GM13977 (cell line): Measurements from ENCODE around the gene ADCY2.

Source experiments
- DNase-seq: peaks from one replicate; pipeline ENCODE4 v3.0.0; 2012; ENCODE audit warnings: low spot score
- CTCF ChIP-seq: IDR thresholded peaks from 2 replicates; pipeline ENCODE4 v1.5.1; 2012; ENCODE audit warnings: mild to moderate bottlenecking, control low read depth; ENCODE audit not compliant: insufficient read depth; ENCODE audit errors: extremely low read depth, missing control alignments
- in situ Hi-C: fragments of 300-500 bp; cut with MboI; formaldehyde crosslinking; loops from one replicate; pipeline ENCODE4 v1.12.0; 2022; ENCODE audit warnings: low sequenced_read_pairs, low pct_unique_long_range_greater_than_20kb, mixed read lengths, inconsistent platforms; ENCODE audit not compliant: unreplicated experiment

ADCY2 gene

GRCh38 chr5:7410936-7411511 lies 15.1 kb downstream of the ADCY2 start:
- TF ChIP-seq CTCF, result no peak
- in situ Hi-C loops, result no loop called here
- DNase-seq, result no peak

GRCh38 chr5:7412409-7412808 lies 16.5 kb downstream of the ADCY2 start:
- in situ Hi-C loops, result no loop called here
- DNase-seq, result no peak
- no peak for TF ChIP-seq CTCF

- no peak for DNase-seq
These were observed 19.2 kb downstream of the ADCY2 start for GRCh38 chr5:7415123-7415522.

GRCh38 chr5:7415587-7416535 lies 19.9 kb downstream of the ADCY2 start:
- TF ChIP-seq CTCF, result no peak
- no peak for DNase-seq
- in situ Hi-C loops, result no loop called here

More at GRCh38 chr5:7415123-7415522, 19.2 kb downstream of the ADCY2 start:
- no peak for TF ChIP-seq CTCF
- in situ Hi-C loops, result no loop called here

GRCh38 chr5:7418276-7418675 lies 22.3 kb downstream of the ADCY2 start:
- in situ Hi-C loops, result no loop called here
- no peak for TF ChIP-seq CTCF
- no peak for DNase-seq

GRCh38 chr5:7419367-7419766 lies 23.4 kb downstream of the ADCY2 start:
- TF ChIP-seq CTCF, result no peak
- DNase-seq, result no peak
- in situ Hi-C loops, result no loop called here
